ENCODE results near the gene ZDHHC11.
"Not testable (repeated sequence)": the region's sequence is repeated elsewhere in the genome, so short reads cannot be mapped to it uniquely, and the experiment has no call there.

GRCh38 chr5:807719-808514 is 42.9 kb downstream of the ZDHHC11 start:
- TF ChIP-seq CTCF (conservative IDR thresholded peaks at IDR 0.05; ENCODE audit: low read depth, low read length); EZH2 (IDR thresholded peaks at IDR 0.05; ENCODE audit: low read length, unreplicated experiment); EZH2phosphoT487 (IDR thresholded peaks at IDR 0.05; ENCODE audit: borderline replicate concordance, low read length): not testable (repeated sequence)
